ENCODE results near the gene TCEANC2. TPM values are rescaled to one million over a fixed set of nuclear protein-coding genes. Genes with fewer than 3 reads are reported as not detected.

Gene TCEANC2
- total RNA-seq, 4 donors from 2014 or later: 4.3 to 5.8 (median 4.4) TPM

DNA sequence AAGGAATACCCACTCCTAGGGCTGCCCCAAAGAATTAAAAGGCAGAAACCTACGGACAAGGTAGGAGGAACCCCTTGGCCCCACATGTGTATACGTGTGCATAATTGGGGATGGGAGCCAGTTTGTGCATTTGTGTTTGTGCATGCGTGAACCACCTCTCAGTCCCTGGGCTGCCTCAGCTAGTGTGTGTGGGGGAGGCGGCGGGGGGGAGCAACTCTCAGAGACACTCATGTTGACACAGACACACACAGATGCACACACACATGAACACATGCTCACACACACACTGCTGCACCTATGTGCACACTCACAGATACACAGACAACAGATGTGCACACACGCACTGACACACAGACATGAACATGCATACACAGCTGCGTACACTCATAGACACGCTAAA, 40.5 kb upstream of the TCEANC2 start:
- TF ChIP-seq, protein P1, sequence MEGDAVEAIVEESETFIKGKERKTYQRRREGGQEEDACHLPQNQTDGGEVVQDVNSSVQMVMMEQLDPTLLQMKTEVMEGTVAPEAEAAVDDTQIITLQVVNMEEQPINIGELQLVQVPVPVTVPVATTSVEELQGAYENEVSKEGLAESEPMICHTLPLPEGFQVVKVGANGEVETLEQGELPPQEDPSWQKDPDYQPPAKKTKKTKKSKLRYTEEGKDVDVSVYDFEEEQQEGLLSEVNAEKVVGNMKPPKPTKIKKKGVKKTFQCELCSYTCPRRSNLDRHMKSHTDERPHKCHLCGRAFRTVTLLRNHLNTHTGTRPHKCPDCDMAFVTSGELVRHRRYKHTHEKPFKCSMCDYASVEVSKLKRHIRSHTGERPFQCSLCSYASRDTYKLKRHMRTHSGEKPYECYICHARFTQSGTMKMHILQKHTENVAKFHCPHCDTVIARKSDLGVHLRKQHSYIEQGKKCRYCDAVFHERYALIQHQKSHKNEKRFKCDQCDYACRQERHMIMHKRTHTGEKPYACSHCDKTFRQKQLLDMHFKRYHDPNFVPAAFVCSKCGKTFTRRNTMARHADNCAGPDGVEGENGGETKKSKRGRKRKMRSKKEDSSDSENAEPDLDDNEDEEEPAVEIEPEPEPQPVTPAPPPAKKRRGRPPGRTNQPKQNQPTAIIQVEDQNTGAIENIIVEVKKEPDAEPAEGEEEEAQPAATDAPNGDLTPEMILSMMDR (IDR thresholded peaks at IDR 0.05): no peak
- TF ChIP-seq POLR2A (IDR thresholded peaks at IDR 0.05): no peak
- H3K27me3 ChIP-seq: no peaks in the 10 kb centered on the region
- no peak overlapping the region for H3K4me3 ChIP-seq (replicated peaks in 1 of 3)
- H3K9me3 ChIP-seq: no peaks in the 10 kb centered on the region
- no peaks in the 10 kb centered on the region for H3K36me3 ChIP-seq
- intact Hi-C loops (cut with DNase I): no loop called here
- H3K4me1 ChIP-seq: peaks cover 0 to 6% of the 10 kb centered on the region in 2 donors
- DNase-seq: no peak
- no peak overlapping the region for H3K27ac ChIP-seq
- 81 to 83% methylated on average over 8 of the region's 8 CpGs for WGBS, 2 donors

DNA sequence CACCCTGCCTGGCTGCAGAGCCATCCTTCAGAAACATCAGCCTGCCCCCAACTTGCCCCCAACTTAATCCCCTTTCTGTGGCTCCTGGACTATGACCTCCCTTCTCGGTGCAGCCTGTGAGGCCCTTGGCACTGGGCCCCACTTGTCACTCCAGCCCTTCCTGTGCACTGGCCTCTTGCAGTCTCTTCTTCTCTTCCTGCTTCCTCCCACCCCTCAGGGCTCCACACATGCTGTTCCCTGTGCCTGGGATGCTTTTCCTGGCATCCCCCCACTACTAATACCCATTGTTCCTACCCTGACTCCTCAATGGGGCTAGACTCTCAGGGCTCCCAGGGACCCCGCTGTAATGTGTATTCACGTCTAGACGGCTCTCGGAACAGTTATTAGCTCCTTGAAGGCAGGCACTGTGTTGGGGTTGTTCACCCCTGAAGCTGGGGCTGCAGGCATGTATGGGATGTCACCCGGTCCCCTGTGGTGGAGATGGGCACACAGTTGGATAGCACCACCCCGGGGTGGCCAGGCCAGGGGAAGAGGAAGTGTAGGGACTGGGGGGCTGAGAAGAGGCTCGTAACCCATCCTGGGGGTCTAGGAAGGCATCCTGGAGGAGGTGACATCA, 39.9 kb upstream of the TCEANC2 start:
- no peak overlapping the region for H3K27ac ChIP-seq
- intact Hi-C loops (cut with DNase I): no loop called here
- H3K9me3 ChIP-seq: no peaks in the 10 kb centered on the region
- no peak for DNase-seq
- no peaks in the 10 kb centered on the region for H3K36me3 ChIP-seq
- no peak for TF ChIP-seq POLR2A (IDR thresholded peaks at IDR 0.05)
- TF ChIP-seq, protein P1 (IDR thresholded peaks at IDR 0.05): no peak
- 78 to 84% methylated on average over 8 of the region's 8 CpGs for WGBS, 2 donors
- no peak overlapping the region for H3K4me3 ChIP-seq (replicated peaks in 1 of 3)
- H3K4me1 ChIP-seq: peaks cover 0 to 6% of the 10 kb centered on the region in 2 donors
- no peaks in the 10 kb centered on the region for H3K27me3 ChIP-seq

DNA sequence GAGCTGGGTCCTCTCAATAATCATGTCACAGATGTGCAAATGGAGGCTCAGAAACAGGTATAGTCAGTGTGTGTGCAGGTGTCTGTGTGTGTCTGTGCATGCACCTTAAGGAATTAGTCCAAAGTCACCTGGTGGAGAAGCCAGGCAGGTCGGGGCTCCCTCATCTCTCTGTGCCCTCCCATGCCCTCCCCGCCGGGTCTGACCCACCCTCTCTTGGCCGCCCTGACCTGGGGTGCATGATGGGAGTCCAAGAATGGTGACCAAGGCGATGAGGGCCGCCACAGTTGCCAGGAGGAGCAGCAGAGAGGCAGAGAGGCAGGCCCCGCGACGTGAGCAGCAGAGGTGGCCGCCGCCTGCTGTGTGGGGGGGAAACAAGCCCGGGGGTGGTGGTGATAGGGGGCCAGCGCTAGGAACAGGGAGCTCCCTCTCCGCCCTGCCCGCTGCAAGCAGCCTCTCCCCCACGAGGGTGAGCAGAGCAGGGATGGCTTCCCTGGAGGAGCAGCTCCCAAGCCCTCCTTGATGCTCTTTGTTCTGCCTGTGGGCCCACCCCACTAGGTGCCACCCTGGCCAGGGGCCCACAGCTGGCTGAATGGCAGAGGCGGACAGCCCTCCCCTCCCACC, 39.3 kb upstream of the TCEANC2 start:
- no peak overlapping the region for H3K4me3 ChIP-seq (replicated peaks in 1 of 3)
- intact Hi-C loops (cut with DNase I): no loop called here
- no peak overlapping the region for H3K27ac ChIP-seq
- TF ChIP-seq POLR2A (IDR thresholded peaks at IDR 0.05): no peak
- TF ChIP-seq, protein P1 (IDR thresholded peaks at IDR 0.05): no peak
- peaks cover 0 to 6% of the 10 kb centered on the region in 2 donors for H3K4me1 ChIP-seq
- H3K36me3 ChIP-seq: no peaks in the 10 kb centered on the region
- 54 to 71% methylated on average over 1 to 10 of the region's 17 CpGs for WGBS, 2 donors
- no peak for DNase-seq
- H3K9me3 ChIP-seq: no peaks in the 10 kb centered on the region
- no peaks in the 10 kb centered on the region for H3K27me3 ChIP-seq

DNA sequence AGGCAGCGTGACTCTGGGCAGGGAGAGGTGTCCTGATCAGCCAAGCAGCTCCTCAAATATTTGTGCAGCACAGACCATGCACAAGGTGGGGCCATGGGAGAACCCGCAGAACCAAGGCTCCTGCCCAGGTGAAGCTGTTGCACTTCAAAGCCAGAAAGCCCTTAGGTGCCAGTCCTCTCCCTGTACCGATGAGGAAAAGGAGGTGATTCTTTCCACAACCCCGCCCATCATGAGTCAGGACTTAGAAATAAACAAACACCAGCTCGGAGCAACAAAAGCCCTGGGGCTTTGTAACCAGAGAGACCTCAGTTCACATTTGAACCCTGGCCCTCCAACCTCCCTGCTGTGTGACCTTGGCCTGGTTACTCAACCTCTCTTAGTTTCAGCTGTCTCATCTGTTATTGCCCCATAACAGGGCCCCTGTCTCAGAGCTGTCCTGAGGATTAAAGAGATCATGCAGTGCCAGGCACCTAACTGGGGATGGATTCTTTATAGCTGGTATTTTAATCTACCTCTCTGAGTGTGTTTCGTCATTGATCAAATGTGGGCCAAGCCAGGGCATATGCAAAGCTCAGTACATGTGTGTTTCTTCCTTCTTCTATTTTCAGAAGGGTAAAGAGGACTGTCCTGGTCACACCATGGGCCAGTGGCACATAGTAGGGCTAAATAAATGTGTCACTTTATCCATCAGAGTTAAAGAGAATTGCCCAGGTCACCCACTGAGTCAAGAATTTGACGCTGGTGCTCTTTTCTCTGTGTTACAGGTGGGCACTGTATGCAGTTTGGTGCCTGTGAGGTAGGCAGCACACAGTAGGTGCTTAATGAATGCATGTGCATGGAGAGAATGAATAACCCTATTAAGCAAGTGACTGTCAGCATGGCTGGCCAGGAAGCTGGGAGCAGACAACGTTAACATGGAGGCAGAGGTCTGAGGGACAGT, 36.8 kb upstream of the TCEANC2 start:
- no peak overlapping the region for H3K27ac ChIP-seq
- no peak overlapping the region for H3K4me3 ChIP-seq (replicated peaks in 1 of 3)
- peaks cover 0 to 6% of the 10 kb centered on the region in 2 donors for H3K4me1 ChIP-seq
- no peaks in the 10 kb centered on the region for H3K9me3 ChIP-seq
- TF ChIP-seq, protein P1 (IDR thresholded peaks at IDR 0.05): no peak
- TF ChIP-seq POLR2A (IDR thresholded peaks at IDR 0.05): no peak
- intact Hi-C loops (cut with DNase I): no loop called here
- H3K27me3 ChIP-seq: no peaks in the 10 kb centered on the region
- WGBS, 2 donors: 58 to 59% methylated on average over 8 of the region's 8 CpGs
- H3K36me3 ChIP-seq: no peaks in the 10 kb centered on the region
- DNase-seq: no peak

All from thyroid gland (tissue), 4 donors.